Hematopoietic multipotent progenitor cell treated with erythropoietin and hydrocortisone succinate and interleukin-3 and kit ligand, for 4 days (in vitro differentiated cells): Measurements from ENCODE around the gene HECW1.
"Not testable (repeated sequence)": the region's sequence is repeated elsewhere in the genome, so short reads cannot be mapped to it uniquely, and the experiment has no call there.

Source experiments
- DNase-seq: peaks from one replicate; pipeline ENCODE4 v3.0.0-alpha.2; 2015

HECW1 gene

DNA sequence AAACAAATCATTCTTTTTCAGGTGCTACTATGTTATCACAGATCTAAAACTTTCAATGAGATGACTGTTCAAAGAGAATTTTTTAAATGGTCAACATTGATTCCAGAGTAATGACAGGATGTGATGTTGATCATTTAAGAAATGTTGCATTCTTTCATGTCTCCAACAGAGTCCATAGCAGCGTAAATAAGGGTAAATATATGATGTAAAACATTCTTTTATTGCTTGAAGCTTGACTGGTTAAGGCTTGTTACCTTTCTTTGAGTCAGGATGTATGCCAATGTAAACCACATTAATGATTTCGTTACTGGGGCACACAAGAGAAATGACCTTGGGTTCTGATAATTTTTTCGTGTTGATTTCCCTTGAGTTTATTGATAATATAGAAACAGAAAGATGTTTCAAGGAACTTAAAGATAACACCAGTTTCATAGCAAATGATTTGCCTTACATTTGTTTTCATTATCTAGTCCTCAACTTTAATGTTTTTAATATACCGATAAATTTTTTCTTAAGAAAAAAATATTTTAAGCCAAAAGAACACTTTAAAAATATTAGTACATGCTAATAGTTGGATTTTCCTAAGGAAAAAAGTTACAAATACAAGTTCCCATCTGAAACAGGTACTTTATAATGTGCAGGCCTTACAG is 473.9 kb downstream of the HECW1 start:
- DNase-seq = no peak

GRCh38 chr7:43588477-43589132 is 476.2 kb downstream of the HECW1 start:
- DNase-seq = no peak

GRCh38 chr7:43589133-43589478 is 476.7 kb downstream of the HECW1 start:
- DNase-seq = no peak

DNA sequence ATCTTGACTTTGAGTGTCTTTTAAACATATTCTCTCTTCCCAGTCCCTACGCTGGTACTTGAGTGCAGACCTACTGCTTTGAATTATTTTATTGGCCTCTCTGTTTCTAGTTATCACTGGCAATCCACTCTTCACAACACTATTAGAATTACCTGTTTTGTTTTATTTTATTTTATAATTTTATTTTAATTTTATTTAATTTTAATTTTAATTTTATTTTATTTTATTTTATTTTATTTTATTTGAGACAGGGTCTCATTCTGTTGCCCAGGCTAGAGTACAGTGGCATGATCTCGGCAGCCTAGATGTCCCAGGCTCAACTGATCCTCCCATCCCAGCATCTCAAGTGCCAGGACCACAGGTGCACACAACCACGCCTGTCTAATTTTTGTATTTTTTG is 477.3 kb downstream of the HECW1 start:
- no peak for DNase-seq

DNA sequence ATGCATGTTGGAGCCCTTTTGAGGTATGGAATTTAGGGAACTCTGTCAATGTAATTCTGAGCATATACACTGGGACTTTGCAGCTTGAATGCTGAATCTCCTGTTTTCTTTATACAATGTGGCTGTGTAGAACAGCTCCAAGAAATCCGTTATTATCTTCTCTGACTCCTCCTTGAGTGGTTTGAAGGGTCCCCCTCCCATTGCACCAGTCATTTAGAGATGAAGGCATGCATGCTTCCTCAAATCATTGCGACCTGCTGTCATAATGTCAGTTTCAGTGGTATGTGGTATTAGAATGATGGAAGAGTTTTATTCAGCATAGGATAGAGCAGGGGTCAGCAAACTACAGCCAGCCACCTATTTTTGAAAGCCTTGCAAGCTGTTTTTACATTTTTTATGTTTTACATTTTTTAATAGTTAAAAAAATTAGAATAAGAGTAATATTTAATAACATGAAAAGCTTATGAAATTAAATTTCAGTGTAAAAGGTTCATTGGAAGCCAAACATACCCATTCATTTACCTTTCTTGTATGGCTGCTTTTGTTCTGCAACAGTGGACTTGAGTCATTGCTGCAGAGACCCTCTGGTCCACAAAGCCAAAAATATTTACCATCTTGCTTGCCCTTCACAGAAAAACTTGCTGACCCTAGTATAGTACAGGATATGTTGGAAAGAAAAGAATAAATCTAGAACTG is 478.6 kb downstream of the HECW1 start:
- peak; percentile 33 for DNase-seq

- no peak for DNase-seq
Observed at GRCh38 chr7:43591558-43592180, 479.2 kb downstream of the HECW1 start.

- DNase-seq = no peak
Observed at GRCh38 chr7:43592326-43592725, 479.9 kb downstream of the HECW1 start.

- DNase-seq = no peak
Observed at GRCh38 chr7:43593010-43593409, 480.6 kb downstream of the HECW1 start.

DNA sequence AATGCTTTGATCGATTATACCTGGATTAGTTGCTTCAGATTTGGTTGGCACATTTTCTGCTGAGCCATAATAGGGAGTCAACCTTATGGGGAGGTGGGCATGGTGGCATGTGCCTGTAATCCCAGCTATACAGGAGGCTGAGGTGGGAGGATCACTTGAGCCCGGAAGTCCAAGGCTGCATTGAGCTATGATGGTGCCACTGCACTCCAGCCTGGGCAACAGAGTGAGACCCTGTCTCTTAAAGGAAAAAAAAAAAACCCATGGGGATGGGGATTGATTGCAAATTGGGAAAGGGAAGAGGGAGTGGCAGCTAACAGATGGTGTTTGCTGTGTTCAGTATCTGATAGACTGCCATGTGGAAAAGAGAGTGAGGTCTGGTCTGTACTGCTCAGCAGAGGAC is 481.6 kb downstream of the HECW1 start:
- DNase-seq = no peak

- DNase-seq = not testable (repeated sequence)
Observed at GRCh38 chr7:43596426-43596825, 484.0 kb downstream of the HECW1 start.

DNA sequence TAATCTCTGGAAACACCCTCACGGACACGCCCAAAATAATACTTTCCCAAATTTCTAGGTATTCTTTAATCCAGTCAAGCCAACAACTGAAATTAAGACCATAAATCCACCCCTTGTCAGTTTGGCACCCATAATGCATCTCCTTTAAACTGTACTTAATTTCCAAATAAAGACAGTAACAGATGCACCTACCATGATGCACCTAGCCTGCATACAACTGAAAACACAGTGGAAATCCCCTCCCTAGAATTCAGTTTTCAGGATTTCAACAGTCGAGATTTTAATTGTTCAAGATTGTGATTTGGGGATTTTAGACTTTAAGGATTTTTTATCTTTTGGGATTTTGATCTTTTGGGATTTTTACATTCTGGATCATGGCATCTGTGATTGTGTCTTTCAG is 487.6 kb downstream of the HECW1 start:
- no peak for DNase-seq

GRCh38 chr7:43602256-43602655 is 489.8 kb downstream of the HECW1 start:
- DNase-seq = no peak

- no peak for DNase-seq
Observed at GRCh38 chr7:43604251-43604650, 491.8 kb downstream of the HECW1 start.

DNA sequence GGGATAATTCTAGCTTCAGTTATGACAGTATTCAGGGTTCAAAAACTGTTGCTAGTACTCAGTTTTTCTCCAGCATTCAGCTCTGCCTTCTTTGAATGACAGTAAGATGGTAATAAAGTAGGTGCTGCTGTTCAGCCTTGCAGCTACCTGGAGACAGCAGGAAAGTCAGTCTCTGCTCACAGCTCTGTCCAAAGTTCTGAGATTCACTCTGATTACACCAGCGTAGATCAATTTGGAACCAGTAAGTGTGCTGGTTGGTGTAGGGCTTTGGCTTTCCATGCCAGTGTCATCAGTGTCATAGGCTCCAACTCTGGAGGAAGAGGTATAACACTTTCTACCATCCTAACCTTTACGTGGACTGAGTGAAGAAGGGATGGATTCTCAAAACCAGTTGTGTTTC is 496.6 kb downstream of the HECW1 start:
- no peak for DNase-seq

DNA sequence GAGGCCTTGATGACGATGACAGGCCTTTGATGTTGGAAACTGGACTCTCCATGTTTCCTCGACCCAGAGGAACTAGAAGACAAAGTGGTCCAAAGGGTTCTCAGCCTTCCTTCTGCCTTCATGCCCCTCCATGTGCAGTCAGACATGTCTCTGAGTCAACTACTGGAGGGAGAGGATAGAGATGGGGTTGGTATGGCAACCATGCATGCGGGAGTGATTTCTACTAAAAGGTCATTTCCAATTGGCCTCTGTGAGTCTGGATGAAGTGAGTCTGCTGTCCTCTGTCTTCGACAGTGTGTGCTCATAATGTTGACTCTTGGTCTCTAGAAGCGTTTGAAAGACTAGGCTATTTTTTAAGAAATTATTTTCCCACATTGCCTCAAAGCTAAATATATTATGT is 499.7 kb downstream of the HECW1 start:
- DNase-seq = no peak

- DNase-seq = no peak
Observed at GRCh38 chr7:43612599-43613589, 500.4 kb downstream of the HECW1 start.
